A673 (cell line): Measurements from ENCODE around the gene FAM222B. TPM values are rescaled to one million over a fixed set of nuclear protein-coding genes. Genes with fewer than 3 reads are reported as not detected.

Source experiments
- BruUV-seq: library from RNA; stranded (reverse); fragments of 400-500 nt; replicated peaks from 2 replicates; lab custom pipeline; 2021; lab: Mats Ljungman, UMichigan
- CTCF ChIA-PET: fragments of 300-600 bp; sonication (Branson Sonifier 250); formaldehyde crosslinking; loops from one replicate; lab custom pipeline; 2022; ENCODE audit warnings: antibody characterized with exemption; lab: Charles Lee
- POLR2A ChIA-PET: fragments of 300-600 bp; sonication (Branson Sonifier 250); formaldehyde crosslinking; loops from one replicate; lab custom pipeline; 2022; ENCODE audit warnings: antibody characterized with exemption; ENCODE audit not compliant: low non-redundant PET; lab: Charles Lee
- DNase-seq: peaks from one replicate; pipeline ENCODE4 v3.0.0-alpha.2; 2015; ENCODE audit warnings: low spot score
- H3K27ac ChIP-seq: fragments of 200-600 bp; sonication (generic); 2 replicates; pipeline ENCODE4 v1.5.1; 2016; ENCODE audit warnings: mixed run types, low read depth, mild to moderate bottlenecking, mixed read lengths, antibody characterized with exemption, low read length; ENCODE audit not compliant: poor library complexity, severe bottlenecking
- H3K27me3 ChIP-seq: fragments of 200-600 bp; sonication (generic); replicated peaks from 2 replicates; pipeline ENCODE4 v1.6.1; 2017; ENCODE audit warnings: mixed run types, low read depth, mild to moderate bottlenecking, mixed read lengths, antibody characterized with exemption, low read length; ENCODE audit not compliant: insufficient read depth, poor library complexity
- H3K36me3 ChIP-seq: fragments of 200-600 bp; sonication (generic); 2 replicates; pipeline ENCODE4 v1.6.1; 2016; ENCODE audit warnings: mixed run types, mild to moderate bottlenecking, mixed read lengths, antibody characterized with exemption, low read length; ENCODE audit not compliant: insufficient read depth, poor library complexity, severe bottlenecking
- H3K4me1 ChIP-seq: fragments of 200-600 bp; sonication (generic); 2 replicates; pipeline ENCODE4 v1.6.1; 2017; ENCODE audit warnings: mixed run types, mild to moderate bottlenecking, mixed read lengths, antibody characterized with exemption, low read length; ENCODE audit not compliant: insufficient read depth, poor library complexity, severe bottlenecking
- H3K4me3 ChIP-seq: fragments of 200-600 bp; sonication (generic); 2 replicates; pipeline ENCODE4 v1.5.1; 2016; ENCODE audit warnings: low read depth, mixed run types, mild to moderate bottlenecking, mixed read lengths, low read length; ENCODE audit not compliant: poor library complexity, severe bottlenecking
- H3K9me3 ChIP-seq: fragments of 200-600 bp; sonication (generic); 2 replicates; pipeline ENCODE4 v1.6.1; 2016; ENCODE audit warnings: mixed run types, low read depth, mild to moderate bottlenecking, mixed read lengths, antibody characterized with exemption, low read length; ENCODE audit not compliant: poor library complexity, severe bottlenecking
- CTCF ChIP-seq: fragments of 300-800, 200-600 bp; sonication (generic); conservative IDR thresholded peaks from 2 replicates; pipeline ENCODE4 v1.5.1; 2017; ENCODE audit warnings: low read depth, mild to moderate bottlenecking, antibody characterized with exemption, low read length, moderate library complexity, mixed read lengths
- EZH2 ChIP-seq: fragments of 200-600 bp; sonication (generic); IDR thresholded peaks from 2 replicates; pipeline ENCODE4 v1.6.1; 2017; ENCODE audit warnings: borderline replicate concordance, low read depth, mild to moderate bottlenecking, mixed read lengths, antibody characterized with exemption, low read length; ENCODE audit not compliant: poor library complexity, severe bottlenecking
- intact Hi-C: fragments of 100-400 bp; cut with micrococcal nuclease; formaldehyde crosslinking; loops from one replicate; pipeline ENCODE4 v1.10.0; 2022; ENCODE audit not compliant: unreplicated experiment
- total RNA-seq: library from RNA; stranded (reverse); gene quantifications from 2 replicates; pipeline ENCODE4 v1.2.3, GENCODE V29; 2021

Gene FAM222B
- total RNA-seq, 1 experiment from 2014 or later = 27.3 TPM

- CTCF ChIA-PET = interaction anchor here (0.6 kb wide), 1 partner anchor 146 kb away, joined by 3 read pairs; no protein-coding TSS in a partner anchor
- Histone ChIP-seq H3K27ac (no peak overlapping the region), H3K4me1 (no peaks in the 10 kb centered on the region), H3K27me3 (no peaks in the 10 kb centered on the region), H3K36me3 (peaks cover 9% of the 10 kb centered on the region), H3K9me3 (no peaks in the 10 kb centered on the region), H3K4me3 (no peak overlapping the region)
- no TSS peak for BruUV-seq
- TF ChIP-seq EZH2 (no peak), CTCF (no peak)
- no peak for DNase-seq
- intact Hi-C loops = no loop called here
- POLR2A ChIA-PET = no interaction called here
Observed at GRCh38 chr17:28864991-28865849, 22.6 kb upstream of the FAM222B start.

GRCh38 chr17:28863953-28864352 lies 21.4 kb upstream of the FAM222B start:
- intact Hi-C loops = no loop called here
- POLR2A ChIA-PET = no interaction called here
- DNase-seq = no peak
- Histone ChIP-seq H3K27me3 (no peaks in the 10 kb centered on the region), H3K4me3 (no peak overlapping the region), H3K27ac (no peak overlapping the region), H3K9me3 (no peaks in the 10 kb centered on the region), H3K36me3 (peaks cover 14% of the 10 kb centered on the region), H3K4me1 (no peaks in the 10 kb centered on the region)
- CTCF ChIA-PET = no interaction called here
- no TSS peak for BruUV-seq
- no peak for TF ChIP-seq CTCF
- TF ChIP-seq EZH2 = no peak

GRCh38 chr17:28862561-28862960 lies 20.0 kb upstream of the FAM222B start:
- CTCF ChIA-PET = interaction anchor here (0.5 kb wide), 1 partner anchor 177 kb away, joined by 5 read pairs; no protein-coding TSS in a partner anchor
- Histone ChIP-seq H3K36me3 (peaks cover 28% of the 10 kb centered on the region), H3K9me3 (no peaks in the 10 kb centered on the region), H3K27ac (no peak overlapping the region), H3K27me3 (no peaks in the 10 kb centered on the region), H3K4me3 (no peak overlapping the region), H3K4me1 (no peaks in the 10 kb centered on the region)
- DNase-seq = no peak
- TF ChIP-seq CTCF (no peak), EZH2 (no peak)
- intact Hi-C loops = no loop called here
- POLR2A ChIA-PET = no interaction called here
- BruUV-seq = no TSS peak
